CD4-positive, alpha-beta T cell (primary cell): ENCODE results near the gene PGD. TPM values are rescaled to one million over a fixed set of nuclear protein-coding genes. Genes with fewer than 3 reads are reported as not detected.

Experiments used
- ATAC-seq: fragments of 200-7000 bp; cut with Tn5 transposase; one replicate; pipeline ENCODE4 v1.10.0; 2022; ENCODE audit warnings: mild to moderate bottlenecking; ENCODE audit not compliant: poor library complexity
- CTCF ChIA-PET: fragments of 350-600 bp; sonication (Branson Sonifier 250); formaldehyde crosslinking; loops from one replicate; lab custom pipeline; 2021; ENCODE audit warnings: antibody characterized with exemption, inconsistent platforms; lab: Charles Lee
- POLR2A ChIA-PET: fragments of 350-600 bp; sonication (Branson Sonifier 250); formaldehyde crosslinking; loops from one replicate; lab custom pipeline; 2021; ENCODE audit warnings: antibody characterized with exemption, inconsistent platforms; lab: Charles Lee
- DNase-seq, 14 experiments: peaks; one replicate each; pipeline ENCODE4 v3.0.0-alpha.2; 2013 to 2020; ENCODE audit warnings: mixed read lengths in 2 of 14
- H3K27ac ChIP-seq, 2 donors: one replicate each; pipeline versions ENCODE4 v1.5.1 to v1.7.0; 2013; ENCODE audit warnings: low read length in 2 of 2, low read depth in 1 of 2, mild to moderate bottlenecking in 1 of 2
- H3K27me3 ChIP-seq, 2 experiments: 1 replicate in 1 of 2; 2 replicates in 1 of 2; pipeline versions ENCODE4 v1.6.1 to v1.7.0; 2013; ENCODE audit warnings: low read length in 2 of 2, control low read depth in 1 of 2, mild to moderate bottlenecking in 1 of 2, moderate library complexity in 1 of 2; ENCODE audit not compliant: insufficient read depth in 2 of 2, control insufficient read depth in 1 of 2
- H3K36me3 ChIP-seq: one replicate; pipeline ENCODE4 v1.6.1; 2013; ENCODE audit warnings: low read length, control low read depth; ENCODE audit not compliant: insufficient read depth
- H3K4me1 ChIP-seq: one replicate; pipeline ENCODE4 v1.6.1; 2013; ENCODE audit warnings: low read length, control low read depth; ENCODE audit not compliant: insufficient read depth
- H3K4me3 ChIP-seq: one replicate; pipeline ENCODE4 v1.5.1; 2013; ENCODE audit warnings: mild to moderate bottlenecking, low read length, moderate library complexity
- H3K9me3 ChIP-seq, 2 experiments: 1 replicate in 1 of 2; 2 replicates in 1 of 2; pipeline versions ENCODE4 v1.6.1 to v1.7.0; 2013; ENCODE audit warnings: low read length in 2 of 2, mild to moderate bottlenecking in 2 of 2, control low read depth in 1 of 2, moderate library complexity in 1 of 2; ENCODE audit not compliant: control insufficient read depth in 1 of 2, insufficient read depth in 1 of 2
- H3K27ac Mint-ChIP-seq: one replicate; pipeline ENCODE4 v1.8.0; 2020; ENCODE audit warnings: mixed read lengths
- H3K27me3 Mint-ChIP-seq: one replicate; pipeline ENCODE4 v1.8.0; 2021; ENCODE audit warnings: mixed read lengths
- H3K36me3 Mint-ChIP-seq: one replicate; pipeline ENCODE4 v1.8.0; 2021; ENCODE audit warnings: low read depth, mixed read lengths
- H3K4me1 Mint-ChIP-seq: one replicate; pipeline ENCODE4 v1.8.0; 2021; ENCODE audit warnings: low read depth, mixed read lengths
- H3K4me3 Mint-ChIP-seq: one replicate; pipeline ENCODE4 v1.8.0; 2020; ENCODE audit warnings: mild to moderate bottlenecking, mixed read lengths
- H3K9me3 Mint-ChIP-seq: one replicate; pipeline ENCODE4 v1.8.0; 2020; ENCODE audit warnings: mixed read lengths
- intact Hi-C, 2 experiments: fragments of 100-400 bp; cut with DNase I in 1 of 2; cut with micrococcal nuclease in 1 of 2; formaldehyde crosslinking; loops; one replicate each; pipeline versions ENCODE4 v1.15.1 to v1.9.0; 2023 to 2025; cut with DNase I, micrococcal nuclease
- total RNA-seq, 174 experiments: library from RNA in 2 of 174; stranded (reverse) in 2 of 174; gene quantifications; one replicate each; pipeline ENCODE4 v1.2.3 and lab custom pipeline; 2021 to 2026
- TF ChIP-seq, protein P1 (sequence below): fragments of 200-600 bp; IDR thresholded peaks from one replicate; pipeline ENCODE4 v1.8.0; 2022; ENCODE audit warnings: antibody characterized with exemption, mild to moderate bottlenecking

PGD gene
- total RNA-seq, 2 experiments from 2014 or later = 16.7 to 17.4 TPM

DNA sequence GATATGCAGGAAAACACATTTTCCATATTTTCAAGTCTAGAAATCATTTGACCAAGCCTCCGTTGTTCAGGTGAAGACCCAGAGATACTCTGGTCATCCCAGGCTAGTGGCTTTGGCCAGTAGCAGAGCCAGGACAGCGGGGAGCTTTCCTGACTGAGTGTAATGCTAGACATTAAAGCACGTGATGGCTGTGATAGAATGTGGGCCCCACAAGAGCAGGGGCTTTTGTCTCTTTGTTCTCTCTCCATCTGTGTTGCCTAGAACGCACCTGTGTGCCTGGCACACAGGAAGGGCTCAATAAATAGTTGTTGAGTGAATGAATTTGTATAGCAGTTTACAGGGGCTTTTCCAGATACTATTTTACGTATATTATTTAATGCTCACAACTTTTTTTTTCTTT is 41.9 kb downstream of the PGD start:
- Histone ChIP-seq H3K36me3 (no peaks in the 10 kb centered on the region), H3K4me1 (no peaks in the 10 kb centered on the region), H3K4me3 (no peak overlapping the region), H3K27ac (no peak overlapping the region), H3K27me3 (no peaks in the 10 kb centered on the region), H3K9me3 (no peaks in the 10 kb centered on the region)
- no peak overlapping the region for H3K4me3 Mint-ChIP-seq
- ChIA-PET CTCF (no interaction called here), POLR2A (no interaction called here)
- no peaks in the 10 kb centered on the region for H3K4me1 Mint-ChIP-seq
- no peaks in the 10 kb centered on the region for H3K9me3 Mint-ChIP-seq
- no peak for DNase-seq
- no peak for ATAC-seq
- intact Hi-C loops = no loop called here
- TF ChIP-seq, protein P1, sequence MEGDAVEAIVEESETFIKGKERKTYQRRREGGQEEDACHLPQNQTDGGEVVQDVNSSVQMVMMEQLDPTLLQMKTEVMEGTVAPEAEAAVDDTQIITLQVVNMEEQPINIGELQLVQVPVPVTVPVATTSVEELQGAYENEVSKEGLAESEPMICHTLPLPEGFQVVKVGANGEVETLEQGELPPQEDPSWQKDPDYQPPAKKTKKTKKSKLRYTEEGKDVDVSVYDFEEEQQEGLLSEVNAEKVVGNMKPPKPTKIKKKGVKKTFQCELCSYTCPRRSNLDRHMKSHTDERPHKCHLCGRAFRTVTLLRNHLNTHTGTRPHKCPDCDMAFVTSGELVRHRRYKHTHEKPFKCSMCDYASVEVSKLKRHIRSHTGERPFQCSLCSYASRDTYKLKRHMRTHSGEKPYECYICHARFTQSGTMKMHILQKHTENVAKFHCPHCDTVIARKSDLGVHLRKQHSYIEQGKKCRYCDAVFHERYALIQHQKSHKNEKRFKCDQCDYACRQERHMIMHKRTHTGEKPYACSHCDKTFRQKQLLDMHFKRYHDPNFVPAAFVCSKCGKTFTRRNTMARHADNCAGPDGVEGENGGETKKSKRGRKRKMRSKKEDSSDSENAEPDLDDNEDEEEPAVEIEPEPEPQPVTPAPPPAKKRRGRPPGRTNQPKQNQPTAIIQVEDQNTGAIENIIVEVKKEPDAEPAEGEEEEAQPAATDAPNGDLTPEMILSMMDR = no peak
- H3K36me3 Mint-ChIP-seq = peaks cover 6% of the 10 kb centered on the region
- no peak overlapping the region for H3K27ac Mint-ChIP-seq
- H3K27me3 Mint-ChIP-seq = no peaks in the 10 kb centered on the region

DNA sequence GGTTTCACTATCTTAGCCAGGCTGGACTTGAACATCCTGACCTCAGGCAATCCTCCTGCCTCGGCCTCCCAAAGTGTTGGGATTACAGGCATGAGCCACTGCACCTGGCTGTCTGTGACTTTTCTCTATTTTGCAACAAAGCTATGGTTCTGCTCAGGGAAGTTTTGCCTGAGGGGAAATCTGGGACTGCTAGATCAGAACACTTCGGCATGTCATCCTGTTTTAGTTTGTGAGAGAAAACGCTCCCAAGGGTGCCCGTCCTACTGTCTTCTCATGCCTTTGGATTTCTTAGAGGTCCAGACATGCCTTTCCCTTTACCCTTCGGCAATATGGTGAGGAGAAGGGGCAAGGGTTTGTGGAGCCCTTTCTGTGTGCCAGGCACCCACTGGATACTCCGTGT is 45.4 kb downstream of the PGD start:
- no peak overlapping the region for H3K27ac Mint-ChIP-seq
- TF ChIP-seq, protein P1 = no peak

DNA sequence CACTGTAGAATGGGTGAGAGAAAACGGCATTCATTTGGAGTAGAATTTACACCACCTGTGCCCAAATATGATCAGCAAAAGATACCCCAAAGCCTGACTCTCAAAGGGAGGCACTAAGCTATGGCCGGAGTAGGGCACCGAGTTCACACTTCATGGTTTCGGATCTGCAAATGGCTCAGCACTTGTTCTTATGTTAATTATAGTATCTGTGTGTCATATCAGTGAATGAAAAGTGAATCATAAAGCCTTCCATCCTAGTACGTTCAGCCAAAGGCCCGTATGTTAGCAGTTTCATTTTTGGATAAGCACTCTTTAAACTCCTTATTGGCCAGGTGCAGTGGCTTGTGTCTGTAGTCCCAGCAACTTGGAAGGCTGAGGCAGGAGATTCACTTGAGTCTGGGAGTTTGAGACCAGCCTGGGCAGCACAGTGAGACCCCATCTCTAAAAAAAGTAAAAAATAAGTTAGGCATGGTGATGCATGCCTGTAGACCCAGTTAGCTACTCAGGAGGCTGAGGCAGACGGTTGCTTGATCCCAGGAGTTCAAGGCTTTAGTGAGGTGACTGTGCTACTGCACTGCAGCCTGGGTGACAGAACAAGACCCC is 46.0 kb downstream of the PGD start:
- Histone ChIP-seq H3K9me3 (no peaks in the 10 kb centered on the region), H3K27me3 (no peaks in the 10 kb centered on the region), H3K4me3 (no peak overlapping the region), H3K36me3 (no peaks in the 10 kb centered on the region), H3K27ac (no peak overlapping the region), H3K4me1 (no peaks in the 10 kb centered on the region)
- Mint-ChIP-seq H3K27ac (no peak overlapping the region), H3K36me3 (peaks cover 6% of the 10 kb centered on the region), H3K27me3 (no peaks in the 10 kb centered on the region), H3K9me3 (no peaks in the 10 kb centered on the region), H3K4me3 (no peak overlapping the region), H3K4me1 (no peaks in the 10 kb centered on the region)
- no peak for DNase-seq
- ATAC-seq = no peak
- ChIA-PET CTCF (no interaction called here), POLR2A (no interaction called here)
- TF ChIP-seq, protein P1 = no peak
- intact Hi-C loops = no loop called here

More for the DNA sequence above, 45.4 kb downstream of the PGD start:
- no peaks in the 10 kb centered on the region for H3K4me1 Mint-ChIP-seq
- H3K4me3 Mint-ChIP-seq = no peak overlapping the region
- no peaks in the 10 kb centered on the region for H3K36me3 ChIP-seq
- H3K27me3 Mint-ChIP-seq = no peaks in the 10 kb centered on the region
- ATAC-seq = no peak
- CTCF ChIA-PET = no interaction called here
- POLR2A ChIA-PET = no interaction called here
- H3K9me3 ChIP-seq = no peaks in the 10 kb centered on the region
- H3K27me3 ChIP-seq = no peaks in the 10 kb centered on the region
- intact Hi-C loops = no loop called here
- no peaks in the 10 kb centered on the region for H3K4me1 ChIP-seq
- peaks cover 6% of the 10 kb centered on the region for H3K36me3 Mint-ChIP-seq
- DNase-seq = no peak
- H3K4me3 ChIP-seq = no peak overlapping the region
- H3K27ac ChIP-seq = no peak overlapping the region
- no peaks in the 10 kb centered on the region for H3K9me3 Mint-ChIP-seq
